Forelimb muscle (tissue), 1 donor: ENCODE results near the gene FAM107B. TPM values are rescaled to one million over a fixed set of nuclear protein-coding genes. Genes with fewer than 3 reads are reported as not detected.

Source experiments
- DNase-seq: peaks from one replicate; pipeline ENCODE4 v3.0.0-alpha.2; 2013; ENCODE audit warnings: low read depth
- polyA plus RNA-seq: library from polyadenylated mRNA; unstranded; fragments of 120-200 nt; gene quantifications from one replicate; pipeline ENCODE4 v1.2.1, GENCODE V29; 2013; ENCODE audit not compliant: insufficient read length

Gene FAM107B
- polyA plus RNA-seq, 1 donor, result 17.7 TPM

GRCh38 chr10:14535457-14536130, 239.1 kb downstream of the FAM107B start:
- DNase-seq, result no peak

- DNase-seq, result no peak
Observed at GRCh38 chr10:14534152-14534551, 240.5 kb downstream of the FAM107B start.

GRCh38 chr10:14533295-14533694, 241.4 kb downstream of the FAM107B start:
- DNase-seq, result no peak

GRCh38 chr10:14532473-14533251, 242.0 kb downstream of the FAM107B start:
- DNase-seq, result no peak

GRCh38 chr10:14531974-14532373, 242.7 kb downstream of the FAM107B start:
- DNase-seq, result no peak

- no peak for DNase-seq
Observed at GRCh38 chr10:14530465-14530864, 244.2 kb downstream of the FAM107B start.

- no peak for DNase-seq
Observed at GRCh38 chr10:14529351-14529750, 245.3 kb downstream of the FAM107B start.

- no peak for DNase-seq
Observed at GRCh38 chr10:14528450-14528849, 246.2 kb downstream of the FAM107B start.

- DNase-seq, result no peak
Observed at GRCh38 chr10:14527915-14528314, 246.8 kb downstream of the FAM107B start.

- DNase-seq, result no peak
Observed at GRCh38 chr10:14527134-14527844, 247.4 kb downstream of the FAM107B start.

- DNase-seq, result no peak
Observed at GRCh38 chr10:14526326-14526725, 248.4 kb downstream of the FAM107B start.

- DNase-seq, result no peak
Observed at GRCh38 chr10:14524691-14525324, 249.9 kb downstream of the FAM107B start.

GRCh38 chr10:14523286-14523685, 251.4 kb downstream of the FAM107B start:
- no peak for DNase-seq

- no peak for DNase-seq
Observed at GRCh38 chr10:14519785-14520184, 254.9 kb downstream of the FAM107B start.

- DNase-seq, result no peak
Observed at GRCh38 chr10:14518149-14518548, 256.5 kb downstream of the FAM107B start.

GRCh38 chr10:14513123-14513522, 261.6 kb downstream of the FAM107B start:
- no peak for DNase-seq

GRCh38 chr10:14510346-14510745, 264.4 kb downstream of the FAM107B start:
- no peak for DNase-seq

GRCh38 chr10:14508725-14509124, 266.0 kb downstream of the FAM107B start:
- DNase-seq, result peak; percentile 87

- no peak for DNase-seq
Observed at GRCh38 chr10:14507781-14508180, 266.9 kb downstream of the FAM107B start.

GRCh38 chr10:14507176-14507575, 267.5 kb downstream of the FAM107B start:
- no peak for DNase-seq

- DNase-seq, result no peak
Observed at GRCh38 chr10:14502431-14502830, 272.3 kb downstream of the FAM107B start.

- DNase-seq, result no peak
Observed at GRCh38 chr10:14500172-14500765, 274.4 kb downstream of the FAM107B start.
